ENCODE data around the gene PRKD3. TPM values are rescaled to one million over a fixed set of nuclear protein-coding genes. Genes with fewer than 3 reads are reported as not detected.
A peak's percentile ranks its signal among the peaks of the same experiment; 100 is the strongest.

PRKD3 gene
- total RNA-seq, 1 experiment from 2014 or later, result 82.1 TPM

DNA sequence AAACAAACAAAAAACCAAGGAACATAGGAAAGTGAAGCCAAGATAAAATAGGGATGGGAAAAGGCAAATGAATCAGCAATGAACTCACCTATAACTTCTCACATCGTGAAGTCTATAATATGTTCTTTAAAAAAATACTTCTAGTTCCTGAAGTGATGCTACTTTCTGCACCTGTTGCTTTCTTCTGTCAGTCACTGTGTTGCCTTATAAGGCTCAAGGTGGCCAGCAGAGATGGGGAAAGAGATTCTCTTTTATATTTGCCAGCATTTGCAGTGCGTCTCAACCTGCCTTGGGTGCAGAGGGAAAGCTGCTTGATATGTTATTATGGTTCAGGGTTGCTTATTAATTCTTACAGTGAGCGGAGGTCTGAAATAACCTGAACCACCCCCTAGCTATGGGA, 33.8 kb upstream of the PRKD3 start (continued):
- TF ChIP-seq IRF1 (CRISPR knock-in tag; IDR thresholded peaks at IDR 0.05) (no peak), SOX15 (CRISPR knock-in tag; IDR thresholded peaks at IDR 0.05) (no peak), ZNF121 (CRISPR knock-in tag; IDR thresholded peaks at IDR 0.05) (no peak), ERG (CRISPR knock-in tag; IDR thresholded peaks at IDR 0.05) (no peak), GABPB1 (CRISPR knock-in tag; IDR thresholded peaks at IDR 0.05) (no peak), PRRX2 (CRISPR knock-in tag; IDR thresholded peaks at IDR 0.05) (no peak), ARID4B (CRISPR knock-in tag; IDR thresholded peaks at IDR 0.05; ENCODE audit: borderline replicate concordance) (no peak), SMAD4 (CRISPR knock-in tag; IDR thresholded peaks at IDR 0.05) (no peak), ZNF416 (CRISPR knock-in tag; IDR thresholded peaks at IDR 0.05) (no peak)
- TF ChIP-seq, protein P1, sequence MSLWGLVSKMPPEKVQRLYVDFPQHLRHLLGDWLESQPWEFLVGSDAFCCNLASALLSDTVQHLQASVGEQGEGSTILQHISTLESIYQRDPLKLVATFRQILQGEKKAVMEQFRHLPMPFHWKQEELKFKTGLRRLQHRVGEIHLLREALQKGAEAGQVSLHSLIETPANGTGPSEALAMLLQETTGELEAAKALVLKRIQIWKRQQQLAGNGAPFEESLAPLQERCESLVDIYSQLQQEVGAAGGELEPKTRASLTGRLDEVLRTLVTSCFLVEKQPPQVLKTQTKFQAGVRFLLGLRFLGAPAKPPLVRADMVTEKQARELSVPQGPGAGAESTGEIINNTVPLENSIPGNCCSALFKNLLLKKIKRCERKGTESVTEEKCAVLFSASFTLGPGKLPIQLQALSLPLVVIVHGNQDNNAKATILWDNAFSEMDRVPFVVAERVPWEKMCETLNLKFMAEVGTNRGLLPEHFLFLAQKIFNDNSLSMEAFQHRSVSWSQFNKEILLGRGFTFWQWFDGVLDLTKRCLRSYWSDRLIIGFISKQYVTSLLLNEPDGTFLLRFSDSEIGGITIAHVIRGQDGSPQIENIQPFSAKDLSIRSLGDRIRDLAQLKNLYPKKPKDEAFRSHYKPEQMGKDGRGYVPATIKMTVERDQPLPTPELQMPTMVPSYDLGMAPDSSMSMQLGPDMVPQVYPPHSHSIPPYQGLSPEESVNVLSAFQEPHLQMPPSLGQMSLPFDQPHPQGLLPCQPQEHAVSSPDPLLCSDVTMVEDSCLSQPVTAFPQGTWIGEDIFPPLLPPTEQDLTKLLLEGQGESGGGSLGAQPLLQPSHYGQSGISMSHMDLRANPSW (CRISPR knock-in tag; conservative IDR thresholded peaks at IDR 0.05; ENCODE audit: low read depth), result no peak
- TF ChIP-seq, protein P2, sequence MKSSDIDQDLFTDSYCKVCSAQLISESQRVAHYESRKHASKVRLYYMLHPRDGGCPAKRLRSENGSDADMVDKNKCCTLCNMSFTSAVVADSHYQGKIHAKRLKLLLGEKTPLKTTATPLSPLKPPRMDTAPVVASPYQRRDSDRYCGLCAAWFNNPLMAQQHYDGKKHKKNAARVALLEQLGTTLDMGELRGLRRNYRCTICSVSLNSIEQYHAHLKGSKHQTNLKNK (CRISPR knock-in tag; IDR thresholded peaks at IDR 0.05), result no peak

- ATAC-seq (peak; percentile 20; the same call in 1 of the 2 replicates), DNase-seq (ENCODE audit: low spot score) (no peak)
- H3K27me3 Mint-ChIP-seq (ENCODE audit: low read depth), result no peaks in the 10 kb centered on the region
- H3K4me3 Mint-ChIP-seq, result no peak overlapping the region
- ChIA-PET CTCF (interaction anchor here (0.8 kb wide), 1 partner anchor 39 kb away, joined by 3 read pairs; no protein-coding TSS in a partner anchor), POLR2A (no interaction called here)
- no peaks in the 10 kb centered on the region for H3K9me3 Mint-ChIP-seq
- peaks cover 24% of the 10 kb centered on the region for H3K4me1 Mint-ChIP-seq
- H3K27ac Mint-ChIP-seq, result no peak overlapping the region
- H3K36me3 Mint-ChIP-seq, result no peaks in the 10 kb centered on the region
- TF ChIP-seq CBFB (CRISPR knock-in tag; IDR thresholded peaks at IDR 0.05; ENCODE audit: low read depth) (no peak), MYBL2 (CRISPR knock-in tag; IDR thresholded peaks at IDR 0.05) (no peak), PRDM15 (CRISPR knock-in tag; IDR thresholded peaks at IDR 0.05) (no peak), IRF1 (CRISPR knock-in tag; IDR thresholded peaks at IDR 0.05) (no peak), ZBTB21 (CRISPR knock-in tag; IDR thresholded peaks at IDR 0.05; ENCODE audit: borderline replicate concordance) (no peak), ZNF121 (CRISPR knock-in tag; IDR thresholded peaks at IDR 0.05) (no peak), NFE2L1 (CRISPR knock-in tag; IDR thresholded peaks at IDR 0.05) (no peak), ZNF317 (CRISPR knock-in tag; IDR thresholded peaks at IDR 0.05; ENCODE audit: borderline replicate concordance, low read depth) (no peak)
- TF ChIP-seq, protein P3, sequence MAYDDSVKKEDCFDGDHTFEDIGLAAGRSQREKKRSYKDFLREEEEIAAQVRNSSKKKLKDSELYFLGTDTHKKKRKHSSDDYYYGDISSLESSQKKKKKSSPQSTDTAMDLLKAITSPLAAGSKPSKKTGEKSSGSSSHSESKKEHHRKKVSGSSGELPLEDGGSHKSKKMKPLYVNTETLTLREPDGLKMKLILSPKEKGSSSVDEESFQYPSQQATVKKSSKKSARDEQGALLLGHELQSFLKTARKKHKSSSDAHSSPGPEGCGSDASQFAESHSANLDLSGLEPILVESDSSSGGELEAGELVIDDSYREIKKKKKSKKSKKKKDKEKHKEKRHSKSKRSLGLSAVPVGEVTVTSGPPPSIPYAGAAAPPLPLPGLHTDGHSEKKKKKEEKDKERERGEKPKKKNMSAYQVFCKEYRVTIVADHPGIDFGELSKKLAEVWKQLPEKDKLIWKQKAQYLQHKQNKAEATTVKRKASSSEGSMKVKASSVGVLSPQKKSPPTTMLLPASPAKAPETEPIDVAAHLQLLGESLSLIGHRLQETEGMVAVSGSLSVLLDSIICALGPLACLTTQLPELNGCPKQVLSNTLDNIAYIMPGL (CRISPR knock-in tag; IDR thresholded peaks at IDR 0.05), result no peak
- TF ChIP-seq, protein P4, sequence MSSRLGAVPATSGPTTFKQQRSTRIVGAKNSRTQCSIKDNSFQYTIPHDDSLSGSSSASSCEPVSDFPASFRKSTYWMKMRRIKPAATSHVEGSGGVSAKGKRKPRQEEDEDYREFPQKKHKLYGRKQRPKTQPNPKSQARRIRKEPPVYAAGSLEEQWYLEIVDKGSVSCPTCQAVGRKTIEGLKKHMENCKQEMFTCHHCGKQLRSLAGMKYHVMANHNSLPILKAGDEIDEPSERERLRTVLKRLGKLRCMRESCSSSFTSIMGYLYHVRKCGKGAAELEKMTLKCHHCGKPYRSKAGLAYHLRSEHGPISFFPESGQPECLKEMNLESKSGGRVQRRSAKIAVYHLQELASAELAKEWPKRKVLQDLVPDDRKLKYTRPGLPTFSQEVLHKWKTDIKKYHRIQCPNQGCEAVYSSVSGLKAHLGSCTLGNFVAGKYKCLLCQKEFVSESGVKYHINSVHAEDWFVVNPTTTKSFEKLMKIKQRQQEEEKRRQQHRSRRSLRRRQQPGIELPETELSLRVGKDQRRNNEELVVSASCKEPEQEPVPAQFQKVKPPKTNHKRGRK (CRISPR knock-in tag; IDR thresholded peaks at IDR 0.05; ENCODE audit: borderline replicate concordance), result no peak
Measured at GRCh38 chr2:37357530-37357929, 32.9 kb upstream of the PRKD3 start.
